ENCODE results near the gene ISYNA1. TPM values are rescaled to one million over a fixed set of nuclear protein-coding genes. Genes with fewer than 3 reads are reported as not detected.

Gene ISYNA1
- total and polyA plus RNA-seq, 2 of the 8 experiments (the other 6 are each of a cell fraction or from before 2014, with no cell fraction given) = 207 to 264 TPM

- TF ChIP-seq CHD7 (IDR thresholded peaks at IDR 0.05; ENCODE audit: insufficient replicate concordance, low read length) = no peak
- TF ChIP-seq GABPA (IDR thresholded peaks at IDR 0.05; ENCODE audit: borderline replicate concordance, insufficient read depth, low read length) = peak; percentile 80; the same call in 1 of the 2 replicates
- no peak for TF ChIP-seq CHD1 (IDR thresholded peaks at IDR 0.05; ENCODE audit: low read depth, low read length)
- TF ChIP-seq E2F6 (IDR thresholded peaks at IDR 0.05) = peak; percentile 88
- peak; percentile 73 for TF ChIP-seq ASH2L (IDR thresholded peaks at IDR 0.05; ENCODE audit: low read length)
- TF ChIP-seq EZH2 (IDR thresholded peaks at IDR 0.05; ENCODE audit: low read depth, low read length, severe bottlenecking) = no peak
- TF ChIP-seq SIX5 (IDR thresholded peaks at IDR 0.05; ENCODE audit: low read depth, low read length) = no peak
- TF ChIP-seq SP1 (IDR thresholded peaks at IDR 0.05; ENCODE audit: low read depth, low read length) = no peak
- TF ChIP-seq POU5F1 (IDR thresholded peaks at IDR 0.05; ENCODE audit: low read depth, low read length) = no peak
These were observed 49.6 kb downstream of the ISYNA1 start (continued) for GRCh38 chr19:18388100-18388959.
